Measurements from ENCODE around the gene ST6GALNAC6. TPM values are rescaled to one million over a fixed set of nuclear protein-coding genes. Genes with fewer than 3 reads are reported as not detected.

Gene ST6GALNAC6
- total and polyA plus RNA-seq, 10 of the 15 experiments (the other 5 are each of a cell fraction or from before 2014, with no cell fraction given), result 0.40 to 27.0 (median 16.8) TPM

DNA sequence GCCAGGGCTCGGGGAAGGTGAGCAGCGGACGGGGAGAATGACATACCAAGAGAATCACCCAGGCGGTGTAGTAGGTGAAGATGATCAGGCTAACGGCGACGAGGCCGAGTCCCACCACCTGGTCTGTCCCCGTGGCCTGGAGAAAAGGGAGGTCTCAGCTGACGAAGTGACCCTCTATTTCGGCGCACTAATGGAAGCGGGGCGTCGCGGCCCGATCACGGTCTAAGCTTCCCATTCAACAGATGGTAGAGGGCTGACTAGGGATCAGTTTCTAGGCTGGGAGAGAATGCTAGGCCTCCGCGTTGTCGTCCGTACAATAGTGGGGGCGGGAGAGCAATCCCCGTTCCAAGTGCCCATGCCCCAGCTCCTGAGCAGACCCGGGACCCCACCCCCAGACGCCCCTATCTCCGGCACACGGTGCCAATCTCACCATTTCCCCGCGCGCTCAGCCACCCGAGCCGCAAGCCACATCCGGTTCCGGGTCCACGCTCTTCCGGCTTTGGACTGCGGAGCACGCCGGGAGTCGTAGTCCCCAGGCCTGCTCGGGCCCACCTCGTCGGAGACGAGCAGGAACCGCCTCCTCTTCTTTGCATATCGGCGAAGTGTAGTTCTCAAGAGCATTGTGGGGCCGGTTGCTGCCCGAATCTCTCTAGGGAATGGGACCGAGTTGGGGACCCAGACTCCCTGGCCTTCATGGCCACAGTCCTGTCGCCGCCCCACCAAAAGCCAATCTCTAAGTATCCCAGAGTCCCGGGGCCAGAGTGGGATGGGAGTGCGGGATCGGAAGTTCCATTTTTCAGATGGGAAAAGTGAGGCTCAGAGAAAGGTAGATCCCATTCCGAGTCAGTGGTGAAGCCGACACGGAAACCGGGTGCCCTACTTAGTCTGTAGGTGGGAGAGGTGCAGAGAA is 38.2 kb upstream of the ST6GALNAC6 start, which contains the start of gene DPM2:
Gene DPM2, minus strand, starts transcription at position 467 of the 910 bp plus-strand sequence. Its CDS starts 34 bp downstream, at position 433.
- Histone ChIP-seq H3K9ac (ENCODE audit: control insufficient read depth, insufficient read depth, low read length) (peak within 1 kb of the TSS; percentile 92), H3K4me3 (peak within 1 kb of the TSS; percentile 95), H3K4me1 (ENCODE audit: control insufficient read depth, insufficient read depth, low read length) (peaks cover 5% of the 10 kb centered on the region; the same call in 1 of the 2 replicates), H3K4me2 (ENCODE audit: control insufficient read depth, insufficient read depth) (peak within 1 kb of the TSS; percentile 95), H4K20me1 (ENCODE audit: control insufficient read depth, insufficient read depth) (no peaks in the 10 kb centered on the region), H3K9me3 (replicated peaks; ENCODE audit: control insufficient read depth, insufficient read depth, low read length) (no peaks in the 10 kb centered on the region), H3K27me3 (replicated peaks in 1 of 2; ENCODE audit: control insufficient read depth in 2 of 2, insufficient read depth in 2 of 2, low read length in 1 of 2) (no peaks in the 10 kb centered on the region), H3K27ac (ENCODE audit: control insufficient read depth, insufficient read depth) (peak within 1 kb of the TSS; percentile 88), H3K36me3 (ENCODE audit: control insufficient read depth in 2 of 2, insufficient read depth in 2 of 2, low read length in 1 of 2) (peaks cover 0 to 5% of the 10 kb centered on the region in 2 experiments; a peak in 2 of 4 replicates), H3K79me2 (ENCODE audit: control insufficient read depth, insufficient read depth, low read length) (peaks cover 22% of the 10 kb centered on the region), H2AFZ (ENCODE audit: control insufficient read depth, low read depth, low read length) (peak within 1 kb of the TSS; percentile 94)
- peak; percentile 97 for ATAC-seq
- DNase-seq (ENCODE audit: low read depth, low spot score), result peak; percentile 62
- in situ Hi-C loops (cut with MboI), result no loop called here
- intact Hi-C loops (cut with micrococcal nuclease; ENCODE audit: unreplicated experiment), result no loop called here
- WGBS (ENCODE audit: insufficient coverage, insufficient replicate concordance, low lambda C conversion rate, missing lambda C conversion rate), result 2% methylated on average over 60 of the region's 60 CpGs
- RAD21 ChIA-PET (ENCODE audit: unreplicated experiment), result interaction anchor here (1.7 kb wide), 1 partner anchor 203 kb away, joined by 4 read pairs; the partner anchor contains the start of gene TOR2A
- SMC1A ChIA-PET (ENCODE audit: uncharacterized antibody, unreplicated experiment), result no interaction called here
- POLR2A ChIA-PET, result interaction anchor here (1.1 to 1.4 kb wide), 2 partner anchors 97 to 178 kb away, joined by 3 to 4 read pairs; no protein-coding TSS in a partner anchor
- BruUV-seq (replicated peaks), result TSS peak; percentile 85
- peak; percentile 90 for FAIRE-seq
- CTCF ChIA-PET, result interaction anchor here (1.1 to 1.4 kb wide), 3 partner anchors 17 to 203 kb away, joined by 3 to 5 read pairs (median 4); partner anchors contain the start of gene TOR2A
- TF ChIP-seq, protein P1, sequence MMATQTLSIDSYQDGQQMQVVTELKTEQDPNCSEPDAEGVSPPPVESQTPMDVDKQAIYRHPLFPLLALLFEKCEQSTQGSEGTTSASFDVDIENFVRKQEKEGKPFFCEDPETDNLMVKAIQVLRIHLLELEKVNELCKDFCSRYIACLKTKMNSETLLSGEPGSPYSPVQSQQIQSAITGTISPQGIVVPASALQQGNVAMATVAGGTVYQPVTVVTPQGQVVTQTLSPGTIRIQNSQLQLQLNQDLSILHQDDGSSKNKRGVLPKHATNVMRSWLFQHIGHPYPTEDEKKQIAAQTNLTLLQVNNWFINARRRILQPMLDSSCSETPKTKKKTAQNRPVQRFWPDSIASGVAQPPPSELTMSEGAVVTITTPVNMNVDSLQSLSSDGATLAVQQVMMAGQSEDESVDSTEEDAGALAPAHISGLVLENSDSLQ (IDR thresholded peaks at IDR 0.05), result peak; percentile 76
- TF ChIP-seq CHD1 (IDR thresholded peaks at IDR 0.05; ENCODE audit: low read depth, low read length), result no peak
- TF ChIP-seq ZBED1 (IDR thresholded peaks at IDR 0.05; ENCODE audit: borderline replicate concordance), result peak; percentile 71; the same call in 1 of the 2 replicates
- TF ChIP-seq STAT1 (conservative IDR thresholded peaks at IDR 0.05), result no peak
- no peak; the same call in 1 of the 2 replicates for TF ChIP-seq NFXL1 (IDR thresholded peaks at IDR 0.05; ENCODE audit: borderline replicate concordance)
- no peak for TF ChIP-seq FOXM1 (IDR thresholded peaks at IDR 0.05; ENCODE audit: low read depth, low read length)
- TF ChIP-seq, protein P2, sequence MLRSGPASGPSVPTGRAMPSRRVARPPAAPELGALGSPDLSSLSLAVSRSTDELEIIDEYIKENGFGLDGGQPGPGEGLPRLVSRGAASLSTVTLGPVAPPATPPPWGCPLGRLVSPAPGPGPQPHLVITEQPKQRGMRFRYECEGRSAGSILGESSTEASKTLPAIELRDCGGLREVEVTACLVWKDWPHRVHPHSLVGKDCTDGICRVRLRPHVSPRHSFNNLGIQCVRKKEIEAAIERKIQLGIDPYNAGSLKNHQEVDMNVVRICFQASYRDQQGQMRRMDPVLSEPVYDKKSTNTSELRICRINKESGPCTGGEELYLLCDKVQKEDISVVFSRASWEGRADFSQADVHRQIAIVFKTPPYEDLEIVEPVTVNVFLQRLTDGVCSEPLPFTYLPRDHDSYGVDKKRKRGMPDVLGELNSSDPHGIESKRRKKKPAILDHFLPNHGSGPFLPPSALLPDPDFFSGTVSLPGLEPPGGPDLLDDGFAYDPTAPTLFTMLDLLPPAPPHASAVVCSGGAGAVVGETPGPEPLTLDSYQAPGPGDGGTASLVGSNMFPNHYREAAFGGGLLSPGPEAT (IDR thresholded peaks at IDR 0.05; ENCODE audit: low read depth), result no peak
- no peak for TF ChIP-seq CEBPB (IDR thresholded peaks at IDR 0.05; ENCODE audit: borderline replicate concordance in 1 of 2, low read depth in 2 of 2, low read length in 2 of 2)
- TF ChIP-seq ESRRA (IDR thresholded peaks at IDR 0.05; ENCODE audit: low read length), result no peak
- peak; percentile 77 for TF ChIP-seq POLR2AphosphoS5 (IDR thresholded peaks at IDR 0.05; ENCODE audit: low read length)
- TF ChIP-seq NFIC (IDR thresholded peaks at IDR 0.05; ENCODE audit: low read depth, low read length), result no peak
- TF ChIP-seq POU2F2 (IDR thresholded peaks at IDR 0.05; ENCODE audit: borderline replicate concordance, low read depth, low read length), result peak; percentile 92; the same call in 2 of the 3 replicates
- TF ChIP-seq MXI1 (IDR thresholded peaks at IDR 0.05; ENCODE audit: low read depth, low read length), result peak; percentile 74
- TF ChIP-seq DPF2 (IDR thresholded peaks at IDR 0.05), result 0 out of 2 replicates have a peak, but pooled peaks have one; percentile 43
- TF ChIP-seq EED (IDR thresholded peaks at IDR 0.05; ENCODE audit: low read depth), result no peak
- TF ChIP-seq, protein P3, sequence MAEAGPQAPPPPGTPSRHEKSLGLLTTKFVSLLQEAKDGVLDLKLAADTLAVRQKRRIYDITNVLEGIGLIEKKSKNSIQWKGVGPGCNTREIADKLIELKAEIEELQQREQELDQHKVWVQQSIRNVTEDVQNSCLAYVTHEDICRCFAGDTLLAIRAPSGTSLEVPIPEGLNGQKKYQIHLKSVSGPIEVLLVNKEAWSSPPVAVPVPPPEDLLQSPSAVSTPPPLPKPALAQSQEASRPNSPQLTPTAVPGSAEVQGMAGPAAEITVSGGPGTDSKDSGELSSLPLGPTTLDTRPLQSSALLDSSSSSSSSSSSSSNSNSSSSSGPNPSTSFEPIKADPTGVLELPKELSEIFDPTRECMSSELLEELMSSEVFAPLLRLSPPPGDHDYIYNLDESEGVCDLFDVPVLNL (IDR thresholded peaks at IDR 0.05; ENCODE audit: low read depth, low read length), result no peak

Measured in GM12878 (cell line).